ENCODE results near the gene L3HYPDH. TPM values are rescaled to one million over a fixed set of nuclear protein-coding genes. Genes with fewer than 3 reads are reported as not detected.

Gene L3HYPDH
- 56.6 and 56.8 TPM in 2 replicates for total RNA-seq

GRCh38 chr14:59483819-59484638 is at the start of gene L3HYPDH, which contains the start of gene JKAMP:
Gene L3HYPDH, minus strand, starts transcription at chr14:59484408. Its CDS starts 92 bp downstream, at chr14:59484316.
Gene JKAMP, plus strand, starts transcription at chr14:59484517. Its CDS starts 73 bp downstream, at chr14:59484590.

GRCh38 chr14:59465316-59466135 is 18.7 kb downstream of the L3HYPDH start, which contains the start of gene GPR135:
Gene GPR135, minus strand, starts transcription at chr14:59465380. Its CDS starts 154 bp downstream, at chr14:59465226.

Other genes with a start within 250 kb of the L3HYPDH start
- gene GPR135, start 19.0 kb downstream of the L3HYPDH start, total RNA-seq, result 4.9 and 5.0 TPM in 2 replicates
- gene JKAMP, start 109 bp upstream of the L3HYPDH start, total RNA-seq, result 90.2 and 103 TPM in 2 replicates
- gene CCDC175, start 92.4 kb upstream of the L3HYPDH start, total RNA-seq, result not detected in 2 replicates

Data from smooth muscle cell of the pulmonary artery (primary cell).